WTC11 (cell line): ENCODE results near the gene NFIX. TPM values are rescaled to one million over a fixed set of nuclear protein-coding genes. Genes with fewer than 3 reads are reported as not detected.
A peak's percentile ranks its signal among the peaks of the same experiment; 100 is the strongest.

ENCODE experiments used
- ATAC-seq: fragments of 200-7000 bp; cut with Tn5 transposase; 2 replicates; pipeline ENCODE4 v1.10.0; 2021; ENCODE audit warnings: mild to moderate bottlenecking, moderate library complexity
- CTCF ChIA-PET: fragments of 300-600 bp; sonication (Branson Sonifier 250); formaldehyde crosslinking; loops from one replicate; lab custom pipeline; 2021; ENCODE audit warnings: antibody characterized with exemption; lab: Charles Lee
- POLR2A ChIA-PET: fragments of 350-600 bp; sonication (Branson Sonifier 250); formaldehyde crosslinking; loops from one replicate; lab custom pipeline; 2021; ENCODE audit warnings: antibody characterized with exemption; lab: Charles Lee
- DNase-seq: peaks from one replicate; pipeline ENCODE4 v3.0.0; 2021; ENCODE audit warnings: low spot score
- H3K27ac Mint-ChIP-seq: 2 replicates; pipeline ENCODE4 v1.8.0; 2021; ENCODE audit warnings: mixed read lengths
- H3K27me3 Mint-ChIP-seq: 2 replicates; pipeline ENCODE4 v1.8.0; 2021; ENCODE audit warnings: low read depth, mild to moderate bottlenecking, moderate library complexity, mixed read lengths
- H3K36me3 Mint-ChIP-seq: 2 replicates; pipeline ENCODE4 v1.8.0; 2021; ENCODE audit warnings: mixed read lengths
- H3K4me1 Mint-ChIP-seq: 2 replicates; pipeline ENCODE4 v1.8.0; 2022; ENCODE audit warnings: mixed read lengths
- H3K4me3 Mint-ChIP-seq: 2 replicates; pipeline ENCODE4 v1.8.0; 2021; ENCODE audit warnings: mild to moderate bottlenecking, moderate library complexity, mixed read lengths
- H3K9me3 Mint-ChIP-seq: 2 replicates; pipeline ENCODE4 v1.8.0; 2021; ENCODE audit warnings: mixed read lengths
- CREM ChIP-seq: sonication (generic); formaldehyde crosslinking; IDR thresholded peaks from 2 replicates; pipeline ENCODE4 v1.8.1; 2022; ENCODE audit warnings: mild to moderate bottlenecking, missing genetic modification reagents, moderate library complexity
- E2F4 ChIP-seq: sonication (generic); formaldehyde crosslinking; IDR thresholded peaks from 2 replicates; pipeline ENCODE4 v1.8.1; 2022; ENCODE audit warnings: low read depth, mild to moderate bottlenecking, moderate library complexity, missing genetic modification reagents, borderline replicate concordance
- IRF2 ChIP-seq: sonication (generic); formaldehyde crosslinking; IDR thresholded peaks from 2 replicates; pipeline ENCODE4 v1.8.0; 2022; ENCODE audit warnings: low read depth, missing genetic modification reagents, borderline replicate concordance
- MAX ChIP-seq: sonication (generic); formaldehyde crosslinking; IDR thresholded peaks from 2 replicates; pipeline ENCODE4 v1.8.0; 2022; ENCODE audit warnings: mild to moderate bottlenecking, missing genetic modification reagents
- NFE2L1 ChIP-seq: sonication (generic); formaldehyde crosslinking; IDR thresholded peaks from 2 replicates; pipeline ENCODE4 v1.8.1; 2023; ENCODE audit warnings: missing genetic modification reagents
- PREB ChIP-seq: sonication (generic); formaldehyde crosslinking; IDR thresholded peaks from 2 replicates; pipeline ENCODE4 v1.8.1; 2022; ENCODE audit warnings: mild to moderate bottlenecking, missing genetic modification reagents, moderate library complexity, borderline replicate concordance
- TEAD4 ChIP-seq: sonication (generic); formaldehyde crosslinking; IDR thresholded peaks from 2 replicates; pipeline ENCODE4 v1.8.0; 2022; ENCODE audit warnings: mild to moderate bottlenecking, missing genetic modification reagents
- ZBTB21 ChIP-seq: sonication (generic); formaldehyde crosslinking; IDR thresholded peaks from 2 replicates; pipeline ENCODE4 v1.8.1; 2023; ENCODE audit warnings: mild to moderate bottlenecking, missing genetic modification reagents, borderline replicate concordance
- total RNA-seq: library from RNA; stranded (reverse); gene quantifications from 3 replicates; pipeline ENCODE4 v1.2.3, GENCODE V29; 2021
- TF ChIP-seq, protein P1 (sequence below): fragments of 250-450 bp; sonication (Bioruptor Pico); IDR thresholded peaks from 2 replicates; pipeline ENCODE4 v2.1.2; 2022; ENCODE audit warnings: mild to moderate bottlenecking, moderate library complexity
- TF ChIP-seq, protein P2 (sequence below): fragments of 200-600 bp; IDR thresholded peaks from 2 replicates; pipeline ENCODE4 v1.8.0; 2022; ENCODE audit warnings: antibody characterized with exemption

NFIX gene
- total RNA-seq, 1 experiment from 2014 or later, result 1.4 TPM

DNA sequence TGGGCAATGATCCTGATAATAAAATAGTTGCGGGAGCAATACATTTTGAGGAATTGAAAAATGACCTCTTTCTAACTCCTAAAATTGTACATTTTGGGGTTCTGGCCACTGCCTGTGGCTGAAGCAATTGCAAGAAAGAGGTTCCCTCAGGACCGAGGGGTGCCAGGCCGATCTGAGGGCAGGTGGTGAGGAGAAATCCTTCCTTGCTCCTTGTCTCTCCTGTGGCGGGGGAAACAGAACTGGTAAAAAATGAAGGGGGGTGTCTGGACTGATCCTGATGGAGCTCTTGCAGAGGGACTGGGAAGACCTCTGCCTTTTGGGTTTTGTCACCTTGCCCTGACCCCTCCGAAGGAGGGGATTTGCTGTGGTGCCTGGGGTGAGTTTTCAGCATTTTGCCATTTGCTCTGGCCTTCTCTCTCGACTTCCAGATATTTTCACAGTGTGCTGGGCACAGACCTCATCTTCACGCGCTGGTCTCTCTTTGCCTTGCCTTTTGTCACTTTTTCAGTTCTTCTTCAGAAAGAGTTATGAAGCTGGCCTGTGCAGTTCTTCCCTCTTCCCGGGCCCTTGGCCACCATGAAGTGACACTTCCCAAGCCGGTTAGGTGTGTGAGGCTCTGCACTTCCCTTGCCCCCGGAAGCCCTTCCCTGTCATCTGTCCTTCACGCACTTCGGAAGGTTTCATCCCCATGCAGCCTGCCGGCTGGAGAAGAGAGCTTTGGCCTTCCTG, 22.2 kb downstream of the NFIX start (continued):
- TF ChIP-seq, protein P1, sequence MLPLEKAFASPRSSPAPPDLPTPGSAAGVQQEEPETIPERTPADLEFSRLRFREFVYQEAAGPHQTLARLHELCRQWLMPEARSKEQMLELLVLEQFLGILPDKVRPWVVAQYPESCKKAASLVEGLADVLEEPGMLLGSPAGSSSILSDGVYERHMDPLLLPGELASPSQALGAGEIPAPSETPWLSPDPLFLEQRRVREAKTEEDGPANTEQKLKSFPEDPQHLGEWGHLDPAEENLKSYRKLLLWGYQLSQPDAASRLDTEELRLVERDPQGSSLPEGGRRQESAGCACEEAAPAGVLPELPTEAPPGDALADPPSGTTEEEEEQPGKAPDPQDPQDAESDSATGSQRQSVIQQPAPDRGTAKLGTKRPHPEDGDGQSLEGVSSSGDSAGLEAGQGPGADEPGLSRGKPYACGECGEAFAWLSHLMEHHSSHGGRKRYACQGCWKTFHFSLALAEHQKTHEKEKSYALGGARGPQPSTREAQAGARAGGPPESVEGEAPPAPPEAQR, result no peak
- TF ChIP-seq TEAD4 (CRISPR knock-in tag) (no peak), MAX (no peak), IRF2 (CRISPR knock-in tag) (no peak), ZBTB21 (no peak)
- TF ChIP-seq, protein P2, sequence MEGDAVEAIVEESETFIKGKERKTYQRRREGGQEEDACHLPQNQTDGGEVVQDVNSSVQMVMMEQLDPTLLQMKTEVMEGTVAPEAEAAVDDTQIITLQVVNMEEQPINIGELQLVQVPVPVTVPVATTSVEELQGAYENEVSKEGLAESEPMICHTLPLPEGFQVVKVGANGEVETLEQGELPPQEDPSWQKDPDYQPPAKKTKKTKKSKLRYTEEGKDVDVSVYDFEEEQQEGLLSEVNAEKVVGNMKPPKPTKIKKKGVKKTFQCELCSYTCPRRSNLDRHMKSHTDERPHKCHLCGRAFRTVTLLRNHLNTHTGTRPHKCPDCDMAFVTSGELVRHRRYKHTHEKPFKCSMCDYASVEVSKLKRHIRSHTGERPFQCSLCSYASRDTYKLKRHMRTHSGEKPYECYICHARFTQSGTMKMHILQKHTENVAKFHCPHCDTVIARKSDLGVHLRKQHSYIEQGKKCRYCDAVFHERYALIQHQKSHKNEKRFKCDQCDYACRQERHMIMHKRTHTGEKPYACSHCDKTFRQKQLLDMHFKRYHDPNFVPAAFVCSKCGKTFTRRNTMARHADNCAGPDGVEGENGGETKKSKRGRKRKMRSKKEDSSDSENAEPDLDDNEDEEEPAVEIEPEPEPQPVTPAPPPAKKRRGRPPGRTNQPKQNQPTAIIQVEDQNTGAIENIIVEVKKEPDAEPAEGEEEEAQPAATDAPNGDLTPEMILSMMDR, result no peak

GRCh38 chr19:13018035-13018914, 23.0 kb downstream of the NFIX start:
- no peaks in the 10 kb centered on the region for H3K9me3 Mint-ChIP-seq
- CTCF ChIA-PET, result interaction anchor here (1.1 to 2.5 kb wide), 7 partner anchors 9 to 76 kb away, joined by 3 to 13 read pairs (median 8); no protein-coding TSS in a partner anchor

More at GRCh38 chr19:13018035-13018914, 23.0 kb downstream of the NFIX start:
- H3K27me3 Mint-ChIP-seq, result peaks cover 100% of the 10 kb centered on the region
- H3K4me3 Mint-ChIP-seq, result peak overlapping the region; percentile 51
- TF ChIP-seq E2F4 (no peak), IRF2 (CRISPR knock-in tag) (no peak), NFE2L1 (CRISPR knock-in tag) (no peak), PREB (CRISPR knock-in tag) (no peak), CREM (CRISPR knock-in tag) (no peak)
- TF ChIP-seq, protein P1, result no peak
- H3K27ac Mint-ChIP-seq, result no peak overlapping the region
- H3K36me3 Mint-ChIP-seq, result no peaks in the 10 kb centered on the region
- peaks cover 82% of the 10 kb centered on the region for H3K4me1 Mint-ChIP-seq
- ATAC-seq (no peak), DNase-seq (peak; percentile 46)
- POLR2A ChIA-PET, result no interaction called here
